GM19372 (cell line): ENCODE data around the gene ENO4.

Experiments
- ATAC-seq: cut with Tn5 transposase; IDR thresholded peaks from one replicate; pipeline ENCODE4 v1.9.1; 2021; ENCODE audit warnings: mild to moderate bottlenecking, low read depth, moderate library complexity; ENCODE audit not compliant: unreplicated experiment

ENO4 gene

GRCh38 chr10:116829711-116830110 is 19.6 kb upstream of the ENO4 start:
- no peak for ATAC-seq

DNA sequence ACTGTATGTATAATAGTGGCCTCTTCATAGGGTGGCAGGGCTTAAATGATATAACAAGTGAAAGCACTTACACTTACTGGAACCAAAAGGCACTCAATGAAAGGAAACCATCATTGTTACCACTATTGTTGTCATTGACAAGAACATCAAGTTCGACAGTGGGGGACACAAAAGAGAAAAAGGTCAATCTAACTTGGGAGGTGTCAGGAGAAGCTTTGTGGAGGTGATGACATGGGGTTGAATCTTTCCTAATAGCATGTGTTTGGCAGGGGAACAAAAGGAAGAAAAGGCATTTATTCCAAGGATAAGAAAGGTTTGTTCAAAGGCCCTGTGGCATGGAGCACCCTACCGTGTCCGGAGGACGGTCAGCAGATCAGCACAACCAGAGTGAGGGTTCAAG is 18.2 kb upstream of the ENO4 start:
- ATAC-seq = no peak

GRCh38 chr10:116831790-116832189 is 17.5 kb upstream of the ENO4 start:
- no peak for ATAC-seq

DNA sequence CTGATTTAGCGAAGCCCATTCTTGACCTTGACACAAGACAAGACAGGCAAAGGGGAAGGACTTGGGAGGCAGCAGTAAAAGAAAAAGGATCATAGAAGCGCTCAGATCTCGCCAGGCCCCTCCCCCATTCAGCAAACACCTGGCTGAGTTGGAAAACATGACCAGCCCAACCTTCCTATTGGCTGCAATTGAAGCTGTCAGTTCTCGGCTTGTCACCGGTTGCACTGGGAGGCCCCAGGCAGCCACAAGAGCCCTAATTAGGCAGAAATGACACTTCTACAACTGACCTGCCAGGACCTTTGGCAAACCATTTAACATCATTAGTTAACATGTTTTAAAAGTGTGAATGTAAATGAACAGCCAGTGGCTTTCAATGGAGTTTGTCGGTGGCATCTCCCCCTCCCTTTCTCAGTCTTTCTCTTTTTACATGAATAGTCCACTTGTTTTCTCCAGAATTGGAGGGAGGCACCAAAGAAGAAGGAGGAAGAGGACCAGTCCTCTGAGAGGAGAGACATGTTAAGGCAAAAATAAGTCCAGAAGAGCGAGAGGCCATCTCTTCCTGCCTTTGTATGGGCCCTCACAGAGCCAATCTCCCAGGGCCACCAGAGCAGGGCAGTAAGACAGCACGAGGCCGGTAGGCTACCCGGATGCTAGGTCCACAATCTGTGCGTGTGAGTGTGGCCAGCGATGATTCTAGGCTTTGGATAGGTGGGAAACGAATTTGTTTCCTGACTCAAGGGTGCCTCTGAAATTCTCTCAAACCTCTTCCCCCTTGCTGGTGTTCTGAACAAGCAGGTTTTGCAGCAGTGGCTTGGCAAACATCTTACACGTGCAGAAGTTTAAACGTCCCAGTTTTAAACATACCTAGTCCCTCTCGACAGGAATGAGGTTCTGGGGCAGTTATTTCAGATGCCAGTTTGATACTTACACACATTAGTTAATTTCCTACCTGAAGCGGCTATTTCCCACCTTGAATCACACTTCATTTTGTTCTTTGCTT is 15.0 kb upstream of the ENO4 start:
- no peak for ATAC-seq

GRCh38 chr10:116835658-116836057 is 13.6 kb upstream of the ENO4 start:
- ATAC-seq = no peak

GRCh38 chr10:116836083-116836482 is 13.2 kb upstream of the ENO4 start:
- ATAC-seq = no peak

GRCh38 chr10:116836902-116837523 is 12.3 kb upstream of the ENO4 start:
- no peak for ATAC-seq

- ATAC-seq = no peak
Observed at GRCh38 chr10:116838143-116838725, 11.1 kb upstream of the ENO4 start.

GRCh38 chr10:116840389-116841075 is 8.8 kb upstream of the ENO4 start:
- no peak for ATAC-seq

DNA sequence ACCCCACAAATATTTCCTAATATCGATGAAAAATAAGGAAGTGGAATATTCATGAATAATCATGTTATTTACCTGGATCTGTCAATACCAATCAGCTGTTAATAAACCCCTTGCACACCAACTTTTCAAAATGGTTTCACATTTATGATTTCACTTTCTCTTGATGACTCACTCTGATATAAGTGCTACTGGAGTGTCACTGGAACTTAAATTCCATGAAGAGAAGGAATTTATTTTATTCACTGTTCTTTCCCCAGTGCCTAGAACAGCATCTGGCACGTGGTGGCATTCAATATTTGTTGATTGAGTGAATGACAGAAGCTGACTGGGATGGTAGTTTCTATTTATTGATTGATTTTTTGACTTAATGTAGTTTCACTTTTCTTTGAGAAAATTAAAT is 3.5 kb upstream of the ENO4 start:
- ATAC-seq = no peak

GRCh38 chr10:116848032-116848943 is 1.0 kb upstream of the ENO4 start:
- ATAC-seq = peak; percentile 52

- ATAC-seq = no peak
Observed at GRCh38 chr10:116848944-116849247, 403 bp upstream of the ENO4 start.

DNA sequence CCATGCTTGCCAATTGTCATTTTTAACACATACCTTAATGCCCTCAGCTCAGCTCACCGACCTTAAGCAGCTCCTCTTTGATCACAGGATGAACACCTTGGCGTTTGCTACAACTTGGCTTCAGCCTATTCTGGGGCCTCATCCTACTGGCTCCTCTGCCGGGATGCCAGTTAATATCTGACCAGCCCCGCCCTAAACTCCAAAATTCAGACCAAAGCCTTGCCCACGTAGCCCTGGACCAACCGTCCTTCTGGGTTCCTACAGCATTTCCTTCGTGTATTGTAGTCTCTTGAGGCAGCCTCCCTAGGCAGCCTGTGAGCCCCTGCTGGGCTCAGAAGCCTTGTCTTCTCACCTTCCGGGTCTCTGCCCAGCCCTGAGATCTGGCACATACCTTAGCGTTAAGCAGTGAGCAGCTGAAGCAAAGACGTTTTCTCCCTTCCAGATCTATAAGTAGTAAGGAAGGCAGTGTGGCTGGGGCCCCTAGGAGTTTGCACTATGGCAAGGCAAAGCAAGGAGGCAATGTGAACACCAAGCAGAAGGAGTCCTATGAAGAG is 836 bp downstream of the ENO4 start:
- ATAC-seq = no peak

DNA sequence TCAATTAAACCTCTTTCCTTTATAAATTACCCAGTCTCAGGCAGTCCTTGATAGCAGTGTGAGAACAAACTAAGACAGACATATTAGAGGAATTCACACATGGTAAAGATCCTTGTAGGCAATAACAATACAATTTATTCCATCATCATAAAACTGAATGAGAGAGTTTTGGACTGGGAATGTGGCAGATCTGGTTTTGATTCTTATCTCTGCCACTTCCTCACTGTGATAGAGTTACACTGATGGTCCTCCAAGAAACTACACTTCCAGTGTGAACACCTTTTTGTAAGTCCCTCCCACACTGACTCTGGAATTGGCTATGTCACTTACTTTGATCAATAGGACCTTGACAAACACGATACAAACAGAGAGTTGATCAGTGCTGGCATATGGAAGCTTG is 2.9 kb downstream of the ENO4 start:
- ATAC-seq = no peak

GRCh38 chr10:116853287-116853686 is 4.0 kb downstream of the ENO4 start:
- ATAC-seq = no peak

- no peak for ATAC-seq
Observed at GRCh38 chr10:116853701-116854100, 4.4 kb downstream of the ENO4 start.

GRCh38 chr10:116857156-116857555 is 7.9 kb downstream of the ENO4 start:
- ATAC-seq = no peak

DNA sequence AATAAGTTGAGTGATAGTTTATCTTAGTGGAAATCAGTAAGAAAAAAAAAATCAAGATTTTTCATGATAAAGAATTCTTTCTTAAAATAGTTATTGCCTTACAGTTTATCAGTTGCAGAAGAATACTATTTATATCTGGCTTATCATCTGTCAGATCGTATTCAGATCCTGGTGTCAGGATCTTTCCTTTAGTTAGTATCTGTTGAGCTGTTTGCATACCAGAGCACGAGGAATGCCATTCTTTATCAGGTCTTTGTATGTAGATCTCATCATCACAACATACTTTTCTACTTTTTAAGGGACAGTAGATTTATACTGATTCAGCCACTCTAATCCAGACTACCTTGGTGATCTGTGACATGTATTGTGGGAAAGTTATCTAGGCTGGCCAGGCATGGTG is 12.5 kb downstream of the ENO4 start:
- no peak for ATAC-seq

GRCh38 chr10:116864436-116864835 is 15.1 kb downstream of the ENO4 start:
- ATAC-seq = no peak

DNA sequence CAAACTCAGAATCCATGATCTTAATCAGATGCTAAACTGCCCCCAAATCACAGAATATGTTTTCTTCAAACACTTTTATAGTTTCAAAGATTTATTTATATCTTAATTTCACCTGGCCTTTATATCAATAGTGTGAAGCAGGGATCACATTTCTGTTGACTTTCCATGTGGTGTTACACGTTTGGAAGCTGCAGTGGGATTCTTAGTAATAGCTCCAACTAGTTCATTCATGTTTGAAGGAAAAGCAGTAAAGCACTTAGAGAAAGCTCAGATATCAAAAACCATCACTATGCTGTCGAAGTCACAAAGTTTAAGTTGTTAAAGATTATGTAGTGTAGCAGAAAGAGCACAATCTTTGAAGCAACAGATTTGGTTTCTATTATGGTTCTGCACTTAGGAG is 16.8 kb downstream of the ENO4 start:
- no peak for ATAC-seq
